DMS79 (cell line): ENCODE data around the gene ZNF618.

Experiments used
- DNase-seq: peaks from one replicate; lab custom pipeline; 2025; lab: John Stamatoyannopoulos, UW

ZNF618 gene

DNA sequence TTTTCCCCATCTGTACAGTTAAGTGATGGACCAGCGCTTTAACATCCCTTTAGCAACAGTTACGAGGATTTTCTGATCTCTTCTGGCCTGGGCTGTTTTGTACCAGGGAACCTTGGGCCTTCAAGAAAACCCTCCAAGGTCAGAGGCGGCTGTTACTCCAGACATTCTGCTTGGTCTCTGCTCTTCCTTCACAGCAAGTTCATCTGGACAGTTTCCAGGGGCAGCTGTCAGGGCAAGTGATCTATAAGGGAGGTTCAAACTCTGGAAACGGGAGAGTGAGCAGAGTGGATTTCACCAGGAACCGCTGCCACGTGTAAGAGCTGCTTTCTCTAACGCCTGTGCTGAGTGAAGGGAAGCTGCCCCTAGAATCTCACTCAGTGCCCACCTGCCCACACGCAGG is 36.7 kb downstream of the ZNF618 start:
- no peak for DNase-seq

DNA sequence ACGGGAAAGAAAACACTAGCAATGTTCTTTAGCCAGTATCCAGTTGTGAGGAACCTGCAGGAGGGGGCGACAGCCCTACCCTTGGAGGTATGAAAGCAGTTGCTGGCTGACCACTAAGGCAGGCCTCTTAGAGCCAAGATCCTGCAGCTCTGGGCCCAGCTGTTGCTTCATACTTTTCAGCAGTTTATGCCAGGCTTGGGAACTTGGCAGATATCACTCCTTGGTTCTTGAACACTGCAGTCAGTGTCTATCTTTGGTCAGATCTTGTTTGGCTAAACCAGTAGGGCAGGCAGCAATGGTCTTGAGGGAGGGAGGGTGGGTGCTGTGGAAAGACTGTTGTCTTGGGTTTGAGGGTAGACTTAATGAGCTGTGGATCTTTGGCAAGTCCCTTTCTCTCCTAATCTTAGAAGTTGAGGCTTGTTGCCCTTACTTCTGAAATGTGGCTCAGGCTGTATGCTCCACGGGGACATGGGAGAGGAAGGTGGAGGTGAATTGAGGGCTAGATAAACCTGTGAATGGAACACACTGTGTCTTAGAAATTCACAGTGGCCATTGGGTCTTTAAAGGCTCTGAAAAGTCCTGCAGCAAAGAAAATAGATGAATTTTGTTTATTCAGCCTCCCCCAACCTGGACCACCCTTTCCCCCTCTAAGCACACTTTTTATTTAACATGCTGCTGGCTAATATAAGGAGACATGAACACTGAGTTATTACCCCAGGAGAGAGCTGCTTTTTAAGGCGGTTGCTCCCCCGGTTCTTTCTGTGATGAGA is 37.5 kb downstream of the ZNF618 start:
- DNase-seq, result no peak

DNA sequence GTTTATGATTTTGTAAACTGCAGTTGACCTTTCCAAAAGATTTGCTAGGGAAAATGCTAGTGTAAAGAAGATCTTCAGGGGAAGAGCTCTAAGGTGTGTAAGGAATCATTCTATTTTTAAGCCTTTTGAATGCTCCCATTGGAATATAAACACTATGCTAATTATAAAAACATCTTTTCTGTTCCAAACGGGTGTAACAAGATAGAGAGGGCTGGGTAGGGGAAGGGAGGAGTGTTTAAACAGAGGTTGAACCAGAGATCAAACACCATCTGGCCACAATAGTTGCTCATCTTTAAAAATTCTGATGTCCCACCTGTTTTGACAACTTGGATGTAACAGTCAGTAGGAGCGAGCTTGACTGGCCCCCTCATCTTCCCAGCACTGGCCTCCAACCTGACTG is 38.4 kb downstream of the ZNF618 start:
- no peak for DNase-seq

- DNase-seq, result no peak
Observed at GRCh38 chr9:113915817-113916434, 39.8 kb downstream of the ZNF618 start.

GRCh38 chr9:113916931-113917330 is 40.8 kb downstream of the ZNF618 start:
- DNase-seq, result no peak

DNA sequence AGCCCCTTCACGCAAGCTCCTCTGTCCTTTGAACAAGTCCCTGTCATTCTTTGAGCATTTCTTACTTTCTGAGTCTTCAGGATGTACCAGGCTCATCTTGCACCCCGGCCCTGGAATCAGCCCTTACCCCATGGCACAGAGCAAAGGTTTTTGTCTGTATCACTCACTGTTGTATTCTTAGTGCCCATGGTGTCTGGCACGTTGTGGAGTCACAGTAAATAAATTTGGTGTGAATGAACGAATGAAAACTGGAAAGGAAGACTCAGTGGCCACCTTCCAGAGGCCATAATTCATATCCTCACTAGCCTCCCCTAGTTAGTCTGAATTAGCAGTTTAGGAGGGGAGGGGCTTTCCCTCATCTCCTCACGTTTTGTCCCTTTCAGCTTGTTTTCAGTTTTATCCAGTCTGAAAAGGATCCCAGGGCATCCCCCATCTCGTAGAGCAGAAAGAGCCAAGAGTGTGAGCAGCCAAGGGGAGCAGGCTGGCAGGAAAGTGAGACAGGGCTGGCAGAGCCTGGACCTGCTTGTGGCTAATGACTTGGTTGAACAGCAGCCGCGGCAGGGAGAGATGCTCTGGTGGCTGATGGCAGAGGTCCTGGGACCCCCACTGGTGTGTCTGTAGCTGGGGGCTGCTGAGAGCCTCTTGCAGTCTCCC is 42.7 kb downstream of the ZNF618 start:
- DNase-seq, result no peak

GRCh38 chr9:113919382-113919781 is 43.3 kb downstream of the ZNF618 start:
- DNase-seq, result no peak

DNA sequence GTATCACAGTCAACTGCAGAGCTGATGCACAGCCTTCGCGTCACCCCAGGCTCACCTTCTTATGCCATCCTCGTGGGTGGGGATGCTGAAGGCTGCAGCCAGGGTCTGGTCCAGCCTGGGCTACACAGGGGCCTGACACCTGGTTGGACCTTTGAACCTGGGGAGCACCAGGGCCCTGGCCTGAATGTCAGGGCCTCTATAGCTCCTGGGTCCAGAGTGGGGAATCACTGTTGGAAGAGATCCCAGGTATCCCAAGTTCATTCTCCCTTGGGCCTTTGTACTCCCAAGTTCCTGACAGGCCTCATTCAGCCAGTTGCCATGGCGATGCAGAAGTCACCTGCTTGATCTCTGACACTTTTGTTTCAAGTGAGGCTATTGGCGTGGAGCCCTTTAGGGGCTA is 43.8 kb downstream of the ZNF618 start:
- DNase-seq, result no peak

DNA sequence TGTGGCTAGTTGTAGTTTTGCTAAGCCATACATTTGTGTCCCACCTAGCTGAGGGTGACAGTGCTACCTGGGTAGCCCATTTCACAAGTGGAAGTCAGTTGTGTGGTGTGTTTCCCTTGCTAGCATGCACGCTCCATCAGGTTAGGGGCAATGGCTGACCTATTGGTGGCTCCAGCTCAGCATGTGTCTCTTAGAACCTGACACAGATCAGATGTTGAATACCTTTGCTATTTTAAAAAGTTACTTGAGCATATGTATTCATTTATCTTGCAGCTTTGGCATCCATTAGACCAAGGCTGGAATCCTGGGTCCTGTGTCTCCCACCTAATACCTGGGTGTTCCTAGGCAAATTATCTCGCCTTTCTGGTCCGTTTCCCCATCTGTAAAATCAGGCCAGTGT is 44.8 kb downstream of the ZNF618 start:
- no peak for DNase-seq

DNA sequence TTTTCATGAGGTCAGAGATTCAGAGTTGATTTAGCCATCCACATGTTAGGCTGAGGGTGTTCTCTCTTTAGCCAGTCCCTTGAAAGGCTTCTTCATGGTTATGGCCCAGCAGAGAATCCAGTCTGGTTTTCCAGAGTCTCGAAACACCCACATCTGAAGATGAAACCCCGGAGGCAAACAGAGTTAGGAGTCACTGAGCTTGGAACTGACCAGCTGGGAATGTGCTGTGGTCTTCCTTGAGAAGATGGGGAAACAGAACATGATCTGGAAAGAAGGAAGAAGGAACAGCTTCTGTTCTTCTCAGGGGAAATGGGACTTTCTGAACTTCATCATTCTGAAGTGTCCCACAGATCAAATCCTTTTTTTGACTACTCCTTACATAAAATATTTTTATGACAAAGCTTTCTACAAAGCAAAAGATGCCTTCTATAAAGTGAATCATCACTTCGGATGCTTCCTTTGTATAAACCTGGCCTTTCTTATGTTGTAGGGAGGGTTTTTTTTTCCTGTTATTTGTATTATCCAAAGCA is 45.4 kb downstream of the ZNF618 start:
- no peak for DNase-seq

DNA sequence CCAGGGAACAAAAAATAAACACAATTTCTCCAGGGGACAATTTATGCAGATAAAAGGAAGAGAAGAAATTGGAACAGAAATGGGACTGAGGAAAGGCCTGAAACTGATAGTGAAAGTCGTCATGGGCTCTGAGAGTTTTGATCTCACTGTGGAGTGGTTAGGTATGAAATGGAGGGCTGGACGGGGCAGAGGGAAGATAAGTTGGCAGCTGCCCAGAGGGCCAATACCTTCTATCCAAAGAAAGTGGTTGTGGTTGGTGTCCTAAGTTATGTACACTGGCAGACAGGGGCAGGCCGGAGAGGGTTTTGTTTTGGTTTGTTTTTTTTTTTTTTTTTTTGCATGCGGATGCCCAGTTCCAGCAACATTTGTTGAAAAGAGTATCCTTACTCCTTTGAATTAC is 46.1 kb downstream of the ZNF618 start:
- DNase-seq, result no peak

DNA sequence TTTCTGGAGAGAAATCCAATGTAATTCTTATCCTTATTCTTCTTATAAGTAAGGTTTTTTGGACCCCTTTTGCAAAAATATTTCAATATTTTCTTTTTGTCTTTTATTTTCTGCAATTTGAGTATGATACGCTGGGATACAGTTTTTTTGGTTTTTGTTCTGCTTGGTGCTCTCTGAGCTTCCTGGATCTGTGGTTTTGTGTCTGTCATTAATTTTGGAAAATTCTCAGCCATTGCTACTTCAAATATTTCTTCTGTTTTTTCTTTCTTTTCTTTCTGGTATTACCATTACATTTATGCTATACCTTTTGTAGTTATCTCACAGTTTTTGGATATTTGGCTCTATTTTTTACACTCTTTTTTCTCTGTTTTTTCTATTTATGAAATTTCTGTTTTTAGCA is 50.1 kb downstream of the ZNF618 start:
- no peak for DNase-seq

DNA sequence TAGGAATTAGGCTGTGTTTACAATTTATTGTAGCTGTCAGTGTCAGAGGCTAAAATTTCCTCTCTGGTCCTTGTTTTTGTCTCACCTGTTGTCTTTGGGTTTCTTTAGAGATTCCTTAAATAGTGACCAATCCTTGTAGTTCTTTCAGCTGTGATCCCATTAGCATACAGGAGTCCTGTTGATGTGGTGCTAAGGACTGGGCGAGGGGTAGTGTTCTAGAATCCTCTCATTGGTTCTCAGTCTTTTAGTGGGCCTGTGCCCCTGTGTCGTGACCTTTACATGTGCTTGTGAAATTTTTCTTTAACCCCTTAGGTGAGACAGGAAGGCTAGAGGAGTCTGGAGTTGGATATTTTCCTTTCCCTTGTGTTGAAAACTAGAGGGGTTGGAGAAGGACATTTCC is 51.2 kb downstream of the ZNF618 start:
- no peak for DNase-seq

DNA sequence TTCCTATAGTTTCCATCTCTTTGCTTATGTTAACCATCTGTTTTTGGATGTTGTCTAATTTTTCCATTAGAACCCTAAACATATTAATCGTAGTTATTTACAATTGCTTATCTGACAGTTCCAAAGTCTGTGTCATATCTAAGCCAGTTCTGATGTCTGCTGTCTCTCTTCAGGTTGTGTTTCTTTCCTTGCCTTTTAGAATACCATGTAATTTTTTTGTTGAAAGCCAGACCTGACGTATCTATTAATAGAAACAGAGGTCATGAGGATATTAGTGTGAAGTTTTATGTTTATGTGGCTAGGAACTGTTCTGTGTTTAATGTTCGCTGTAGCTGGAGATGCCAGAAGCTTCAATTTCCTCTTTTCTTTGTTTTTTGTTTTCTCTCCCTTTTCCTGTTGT is 52.2 kb downstream of the ZNF618 start:
- no peak for DNase-seq

- no peak for DNase-seq
Observed at GRCh38 chr9:113929634-113930389, 53.7 kb downstream of the ZNF618 start.

- DNase-seq, result no peak
Observed at GRCh38 chr9:113930390-113930783, 54.3 kb downstream of the ZNF618 start.

DNA sequence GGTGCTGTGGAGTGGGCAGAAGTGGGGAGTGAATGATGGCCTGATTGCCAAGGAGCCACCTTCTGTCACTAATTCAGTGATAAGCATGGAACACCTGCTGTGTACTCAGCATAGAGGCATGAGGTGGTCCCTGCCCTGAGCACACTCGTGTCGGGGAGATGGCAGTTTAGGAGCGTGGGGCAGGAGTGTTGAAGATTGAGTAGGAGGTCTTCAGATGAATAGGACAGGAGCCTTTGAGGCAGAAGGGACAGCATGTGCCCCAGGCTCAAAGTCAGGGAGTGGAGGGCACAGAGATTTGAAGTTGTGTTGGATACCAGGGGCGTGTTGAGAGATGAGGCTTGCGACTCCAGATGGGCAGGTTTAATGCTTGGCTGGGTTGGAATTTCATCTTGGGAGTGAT is 55.0 kb downstream of the ZNF618 start:
- no peak for DNase-seq

GRCh38 chr9:113931777-113932176 is 55.7 kb downstream of the ZNF618 start:
- DNase-seq, result no peak

- DNase-seq, result no peak
Observed at GRCh38 chr9:113932906-113933584, 56.9 kb downstream of the ZNF618 start.

- no peak for DNase-seq
Observed at GRCh38 chr9:113933671-113934070, 57.6 kb downstream of the ZNF618 start.

DNA sequence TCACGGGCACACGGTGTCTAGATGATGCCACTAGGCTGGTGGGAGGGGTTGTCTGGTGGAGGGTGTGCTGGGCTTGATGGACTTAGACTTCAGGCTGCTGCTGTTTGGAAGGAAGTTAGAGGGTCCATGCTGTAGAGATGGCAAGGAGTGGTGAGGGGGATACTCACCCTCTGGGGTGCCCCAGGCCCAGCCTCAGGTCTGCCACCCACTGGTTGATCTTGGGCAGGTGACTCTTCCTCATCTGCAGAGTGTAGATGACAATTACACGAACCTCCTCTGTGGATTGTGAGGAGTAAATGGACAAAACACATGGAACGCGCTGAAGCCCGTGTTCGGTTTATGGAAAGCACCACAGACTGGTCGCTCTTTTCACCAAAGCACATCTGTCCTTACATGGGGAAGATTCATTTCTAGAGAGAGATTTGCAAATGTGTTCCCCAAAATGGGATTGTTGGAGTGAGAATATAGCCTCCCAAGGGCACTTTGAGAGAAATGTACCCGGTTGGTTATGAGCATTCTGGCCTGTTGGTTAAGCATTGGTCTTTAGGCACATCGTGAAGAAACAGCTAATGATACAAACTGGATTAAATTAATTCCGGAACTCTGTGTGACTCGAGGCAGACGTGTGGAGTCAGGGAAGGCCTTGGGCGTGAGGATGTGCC is 58.2 kb downstream of the ZNF618 start:
- DNase-seq, result no peak
